HepG2 (cell line): Measurements from ENCODE around the gene RYR2. TPM values are rescaled to one million over a fixed set of nuclear protein-coding genes. Genes with fewer than 3 reads are reported as not detected.

Experiments
- ATAC-seq: fragments of 200-7000 bp; cut with Tn5 transposase; 3 replicates; pipeline ENCODE4 v1.9.1; 2020; ENCODE audit warnings: mild to moderate bottlenecking, moderate library complexity
- BruUV-seq: library from RNA; stranded (reverse); fragments of 400-500 nt; replicated peaks from 2 replicates; lab custom pipeline; 2021; lab: Mats Ljungman, UMichigan
- CTCF ChIA-PET: fragments of 300-600 bp; formaldehyde crosslinking; extraction: SDS; loops from one replicate; lab custom pipeline; 2021; ENCODE audit warnings: low total read pairs, inconsistent platforms, low intra/inter-chr PET ratio; lab: Yijun Ruan, JAX
- POLR2A ChIA-PET: fragments of 350-600 bp; sonication (Branson Sonifier 250); formaldehyde crosslinking; loops from one replicate; lab custom pipeline; 2020; ENCODE audit warnings: antibody characterized with exemption, inconsistent platforms; lab: Yijun Ruan, JAX
- DNase-seq: peaks from one replicate; pipeline ENCODE4 v3.0.0-alpha.2; 2015; ENCODE audit warnings: low spot score
- FAIRE-seq: peaks from 3 replicates; lab custom pipeline; 2011; peaks lifted over from hg19 to GRCh38; lab: Jason Lieb, UNC
- H2AFZ ChIP-seq: one replicate; pipeline ENCODE4 v1.6.1; 2011; ENCODE audit warnings: low read length, inconsistent platforms
- H3K27ac ChIP-seq: fragments of 300-600 bp; 3 replicates; pipeline ENCODE4 v1.8.0; 2011; ENCODE audit warnings: mixed run types, mild to moderate bottlenecking, mixed read lengths, low read length, inconsistent platforms; ENCODE audit not compliant: insufficient read depth; ENCODE audit errors: extremely low read length
- H3K27me3 ChIP-seq, 2 experiments: fragments of 200-600 bp in 1 of 2; 2 replicates in 1 of 2; 3 replicates in 1 of 2; pipeline versions ENCODE4 v1.6.0 to v1.8.0; 2011; ENCODE audit warnings: low read length in 2 of 2, mild to moderate bottlenecking in 2 of 2, moderate library complexity in 2 of 2, inconsistent platforms in 1 of 2; ENCODE audit not compliant: insufficient read depth in 2 of 2, control insufficient read depth in 1 of 2
- H3K36me3 ChIP-seq, 2 experiments: fragments of 200-600 bp in 1 of 2; replicated peaks in 1 of 2; 2 replicates in 1 of 2; 3 replicates in 1 of 2; pipeline versions ENCODE4 v1.5.1 to v1.8.0; 2011; ENCODE audit warnings: low read length in 2 of 2, inconsistent platforms in 1 of 2; ENCODE audit not compliant: insufficient read depth in 2 of 2, control insufficient read depth in 1 of 2
- H3K4me1 ChIP-seq: 2 replicates; pipeline ENCODE4 v1.5.1; 2012; ENCODE audit warnings: low read length, inconsistent platforms; ENCODE audit not compliant: insufficient read depth
- H3K4me2 ChIP-seq: 2 replicates; pipeline ENCODE4 v1.6.0; 2011; ENCODE audit warnings: low read depth, low read length, inconsistent platforms
- H3K4me3 ChIP-seq, 3 experiments: fragments of 200-600 bp in 1 of 3; sonication (generic), shearing (Covaris generic) in 1 of 3; replicated peaks in 1 of 3; 2 replicates each; pipeline ENCODE4 v1.5.1; 2011 to 2016; ENCODE audit warnings: low read length in 3 of 3, inconsistent platforms in 2 of 3, low read depth in 2 of 3, mild to moderate bottlenecking in 2 of 3, control low read depth in 1 of 3, mixed read lengths in 1 of 3; ENCODE audit not compliant: insufficient read depth in 1 of 3
- H3K79me2 ChIP-seq: one replicate; pipeline ENCODE4 v1.6.1; 2011; ENCODE audit warnings: low read length, inconsistent platforms; ENCODE audit not compliant: insufficient read depth
- H3K9ac ChIP-seq: 2 replicates; pipeline ENCODE4 v1.6.0; 2011; ENCODE audit warnings: mild to moderate bottlenecking, low read depth, low read length, inconsistent platforms; ENCODE audit not compliant: insufficient read depth
- H3K9me3 ChIP-seq: 2 replicates; pipeline ENCODE4 v1.5.1; 2012; ENCODE audit warnings: mild to moderate bottlenecking, low read length
- H4K20me1 ChIP-seq: 2 replicates; pipeline ENCODE4 v1.6.0; 2011; ENCODE audit warnings: inconsistent platforms, mild to moderate bottlenecking, low read length, moderate library complexity; ENCODE audit not compliant: insufficient read depth
- CHCHD3 ChIP-seq: sonication (generic); formaldehyde crosslinking; IDR thresholded peaks from 2 replicates; pipeline ENCODE4 v1.8.0; 2022; ENCODE audit warnings: mild to moderate bottlenecking, missing genetic modification reagents, moderate library complexity
- GFI1 ChIP-seq: sonication (generic); formaldehyde crosslinking; IDR thresholded peaks from 2 replicates; pipeline ENCODE4 v1.5.0; 2020; ENCODE audit warnings: missing genetic modification reagents, mild to moderate bottlenecking, borderline replicate concordance
- MBD4 ChIP-seq: IDR thresholded peaks from 2 replicates; pipeline ENCODE4 v1.6.1; 2012; ENCODE audit warnings: low read length, inconsistent platforms, borderline replicate concordance
- NBN ChIP-seq: fragments of 450-650 bp; conservative IDR thresholded peaks from 2 replicates; pipeline ENCODE4 v1.6.1; 2017
- TFE3 ChIP-seq: IDR thresholded peaks from 2 replicates; pipeline ENCODE4 v1.6.1; 2016
- YY1 ChIP-seq: IDR thresholded peaks from 2 replicates; pipeline ENCODE4 v1.6.1; 2011; ENCODE audit warnings: low read length, low read depth, moderate library complexity, mild to moderate bottlenecking; ENCODE audit not compliant: insufficient read depth, insufficient replicate concordance
- ZNF335 ChIP-seq: sonication (generic); formaldehyde crosslinking; IDR thresholded peaks from 2 replicates; pipeline ENCODE4 v1.4.0; 2020; ENCODE audit warnings: missing genetic modification reagents
- ZNF576 ChIP-seq: sonication (generic); formaldehyde crosslinking; IDR thresholded peaks from 2 replicates; pipeline ENCODE4 v1.4.0; 2020; ENCODE audit warnings: mild to moderate bottlenecking, missing genetic modification reagents
- ZNF737 ChIP-seq: sonication (generic); formaldehyde crosslinking; IDR thresholded peaks from 2 replicates; pipeline ENCODE4 v1.5.0; 2020; ENCODE audit warnings: missing genetic modification reagents, mild to moderate bottlenecking, borderline replicate concordance
- ZNF777 ChIP-seq: sonication (generic); formaldehyde crosslinking; IDR thresholded peaks from 2 replicates; pipeline ENCODE4 v1.4.0; 2020; ENCODE audit warnings: missing genetic modification reagents
- WGBS: methylation state at CpG from one replicate; pipeline ENCODE4 v1.1.6; 2017; ENCODE audit warnings: low lambda C conversion rate; 5-methylcytosine and 5-hydroxymethylcytosine counted together
- in situ Hi-C: cut with HindIII; loops from 2 replicates; pipeline ENCODE4 v1.10.0; 2017; ENCODE audit warnings: low pct_unique_long_range_greater_than_20kb; ENCODE audit not compliant: extremely low pct_ligation_motif_present
- intact Hi-C: fragments of 100-400 bp; cut with micrococcal nuclease; formaldehyde crosslinking; loops from one replicate; pipeline ENCODE4 v1.10.0; 2022; ENCODE audit not compliant: unreplicated experiment
- polyA plus RNA-seq, 8 experiments: library from polyadenylated mRNA; depleted of rRNA in 3 of 8; stranded (reverse) in 7 of 8; unstranded in 1 of 8; fragments of >200 nt; fragmentation: Illumina TruSeq in 4 of 8; extraction: Trizol in 4 of 8; gene quantifications; 2 replicates each; pipeline versions ENCODE4 v1.2.1 to v1.2.3, GENCODE V29; 2011 to 2016; ENCODE audit warnings: low read depth in 4 of 8, missing spikeins in 1 of 8, mixed read lengths in 1 of 8; ENCODE audit not compliant: insufficient read depth in 1 of 8
- total RNA-seq, 5 experiments: library from RNA; depleted of rRNA; stranded (reverse); fragments of >200 nt; fragmentation: Illumina TruSeq; extraction: Trizol; gene quantifications; 2 replicates each; pipeline ENCODE4 v1.2.3, GENCODE V29; 2016; ENCODE audit warnings: low read depth in 1 of 5

RYR2 gene
- total and polyA plus RNA-seq, 2 of the 13 experiments (the other 11 are each of a cell fraction or from before 2014, with no cell fraction given), result not detected

- TF ChIP-seq ZNF576 (CRISPR knock-in tag) (no peak), TFE3 (CRISPR knock-in tag) (no peak), NBN (no peak), ZNF777 (CRISPR knock-in tag) (no peak), CHCHD3 (no peak), ZNF737 (CRISPR knock-in tag) (no peak), MBD4 (no peak), ZNF335 (CRISPR knock-in tag) (no peak), YY1 (no peak), GFI1 (CRISPR knock-in tag) (no peak)
- DNase-seq, result no peak
- no peak for ATAC-seq
- POLR2A ChIA-PET, result no interaction called here
- H3K9me3 ChIP-seq, result no peaks in the 10 kb centered on the region
- H3K4me2 ChIP-seq, result no peak overlapping the region
- no peaks in the 10 kb centered on the region for H3K27me3 ChIP-seq
- CTCF ChIA-PET, result no interaction called here
- 37% methylated on average over 6 of the region's 6 CpGs for WGBS
- in situ Hi-C loops, result no loop called here
- H2AFZ ChIP-seq, result no peak overlapping the region
- intact Hi-C loops, result no loop called here
- H3K36me3 ChIP-seq, result no peaks in the 10 kb centered on the region
- no peak for FAIRE-seq
- H3K4me1 ChIP-seq, result no peaks in the 10 kb centered on the region
- no TSS peak for BruUV-seq
- no peak overlapping the region for H3K9ac ChIP-seq
- H4K20me1 ChIP-seq, result no peaks in the 10 kb centered on the region
- H3K27ac ChIP-seq, result no peak overlapping the region
- no peak overlapping the region for H3K4me3 ChIP-seq
- no peaks in the 10 kb centered on the region for H3K79me2 ChIP-seq
Observed at GRCh38 chr1:237342730-237343129, 300.7 kb downstream of the RYR2 start.
